GM18511 (cell line): ENCODE results near the gene GSTM4.
"Not testable (repeated sequence)": the region's sequence is repeated elsewhere in the genome, so short reads cannot be mapped to it uniquely, and the experiment has no call there.

Experiments used
- ATAC-seq: cut with Tn5 transposase; IDR thresholded peaks from one replicate; pipeline ENCODE4 v1.9.1; 2021; ENCODE audit warnings: mild to moderate bottlenecking, moderate library complexity; ENCODE audit not compliant: unreplicated experiment

Gene GSTM4

DNA sequence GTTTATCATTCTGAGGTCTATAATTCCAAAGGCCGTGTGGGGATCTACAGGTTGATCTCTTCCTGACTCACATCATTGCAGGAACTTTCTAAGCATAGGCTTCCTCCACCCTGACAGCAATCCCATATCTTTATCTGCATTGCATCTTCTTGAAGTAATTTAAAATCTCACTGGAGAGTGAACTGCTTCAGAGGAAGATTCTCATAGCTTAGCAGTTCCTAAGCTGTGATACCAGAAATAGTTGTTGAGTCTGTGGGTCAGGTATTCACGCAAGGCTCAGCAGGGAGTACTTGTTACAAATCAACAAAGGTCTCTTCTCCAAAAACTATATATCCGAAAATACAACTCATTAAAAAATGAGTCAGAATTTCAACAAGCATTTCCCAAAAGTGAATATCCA is 39.2 kb downstream of the GSTM4 start:
- ATAC-seq: not testable (repeated sequence)

DNA sequence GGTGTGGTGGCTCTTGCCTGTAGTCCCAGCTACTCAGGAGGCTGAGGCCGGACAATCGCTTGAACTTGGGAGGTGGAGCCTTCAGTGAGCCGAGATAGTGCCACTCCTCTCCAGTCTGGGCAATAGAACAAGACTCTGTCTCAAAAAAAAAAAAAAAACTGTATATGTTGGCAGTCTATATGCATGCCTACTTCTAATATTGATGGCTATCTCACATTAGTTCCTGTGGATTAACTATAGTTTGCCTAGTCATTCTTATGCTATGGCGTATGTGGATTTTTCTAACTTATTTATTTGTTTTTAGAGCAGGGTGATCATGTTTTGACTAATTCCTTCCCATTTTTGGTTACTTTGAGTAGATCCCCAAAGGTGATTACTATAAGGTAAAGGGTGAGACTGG is 41.2 kb downstream of the GSTM4 start:
- ATAC-seq: no peak

DNA sequence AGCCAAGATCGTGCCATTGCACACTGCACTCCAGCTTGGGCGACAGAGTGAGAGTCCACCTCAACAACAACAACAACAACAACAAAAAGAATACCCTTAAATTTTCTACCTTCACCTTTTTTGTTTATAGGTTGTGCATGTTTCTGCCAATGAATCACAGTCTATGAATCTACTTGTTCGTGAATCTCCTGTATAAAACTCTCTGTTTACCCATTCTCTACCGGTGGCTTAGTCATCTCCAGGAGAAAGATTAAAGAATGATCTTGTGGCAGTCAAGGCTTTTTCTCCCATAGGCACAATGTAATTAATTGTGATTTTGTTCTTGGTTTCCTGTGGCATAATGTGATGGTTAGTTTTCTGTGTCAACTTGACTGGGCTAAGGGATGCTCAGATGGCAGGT is 42.0 kb downstream of the GSTM4 start:
- ATAC-seq: not testable (repeated sequence)

GRCh38 chr1:109702940-109703339 is 47.0 kb downstream of the GSTM4 start:
- not testable (repeated sequence) for ATAC-seq

- no peak for ATAC-seq
Measured at GRCh38 chr1:109704173-109704572, 48.3 kb downstream of the GSTM4 start.

- no peak for ATAC-seq
Measured at GRCh38 chr1:109705411-109705810, 49.5 kb downstream of the GSTM4 start.

GRCh38 chr1:109708949-109709348 is 53.0 kb downstream of the GSTM4 start:
- ATAC-seq: not testable (repeated sequence)

- ATAC-seq: not testable (repeated sequence)
Measured at GRCh38 chr1:109709822-109710221, 53.9 kb downstream of the GSTM4 start.
